H1 (cell line): Measurements from ENCODE around the gene EIF2A. TPM values are rescaled to one million over a fixed set of nuclear protein-coding genes. Genes with fewer than 3 reads are reported as not detected.

Experiments
- CTCF ChIA-PET: fragments of 300-600 bp; sonication (Branson Sonifier 250); formaldehyde crosslinking; loops from one replicate; lab custom pipeline; 2021; ENCODE audit not compliant: partially characterized antibody; lab: Charles Lee
- POLR2A ChIA-PET: fragments of 300-600 bp; sonication (Branson Sonifier 250); formaldehyde crosslinking; loops from one replicate; lab custom pipeline; 2021; ENCODE audit warnings: inconsistent platforms; ENCODE audit not compliant: partially characterized antibody; lab: Charles Lee
- DNase-seq, 2 experiments: peaks; one replicate each; pipeline versions ENCODE4 v3.0.0 to v3.0.0-alpha.2; 2010 to 2022; ENCODE audit warnings: low spot score in 2 of 2, low read depth in 1 of 2, mixed read lengths in 1 of 2
- FAIRE-seq: peaks from 2 replicates; lab custom pipeline; 2011; peaks lifted over from hg19 to GRCh38; lab: Jason Lieb, UNC
- H2AFZ ChIP-seq: 2 replicates; pipeline ENCODE4 v1.8.1; 2012; ENCODE audit warnings: low read length, inconsistent platforms
- H2AK5ac ChIP-seq: 2 replicates; pipeline ENCODE4 v1.6.1; 2013; ENCODE audit warnings: low read depth, low read length
- H2BK120ac ChIP-seq: replicated peaks from 2 replicates; pipeline ENCODE3; 2013; ENCODE audit warnings: low read depth, low read length, inconsistent platforms
- H2BK12ac ChIP-seq: 2 replicates; pipeline ENCODE4 v1.6.1; 2013; ENCODE audit warnings: low read depth, low read length
- H2BK15ac ChIP-seq: 2 replicates; pipeline ENCODE4 v1.6.1; 2013; ENCODE audit warnings: low read length
- H2BK20ac ChIP-seq: 2 replicates; pipeline ENCODE4 v1.6.1; 2013; ENCODE audit warnings: low read length
- H2BK5ac ChIP-seq: 2 replicates; pipeline ENCODE4 v1.6.1; 2013; ENCODE audit warnings: low read depth, low read length
- H3K14ac ChIP-seq: 2 replicates; pipeline ENCODE4 v1.6.1; 2013; ENCODE audit warnings: inconsistent platforms; ENCODE audit not compliant: insufficient read length
- H3K18ac ChIP-seq: 2 replicates; pipeline ENCODE4 v1.6.1; 2013; ENCODE audit warnings: low read length; ENCODE audit errors: extremely low read depth
- H3K23ac ChIP-seq: 2 replicates; pipeline ENCODE4 v1.6.1; 2013; ENCODE audit warnings: inconsistent platforms; ENCODE audit not compliant: insufficient read length
- H3K23me2 ChIP-seq: 2 replicates; pipeline ENCODE4 v1.6.1; 2013; ENCODE audit warnings: low read depth, low read length
- H3K27ac ChIP-seq: 2 replicates; pipeline ENCODE4 v1.6.1; 2011; ENCODE audit warnings: low read depth, low read length, inconsistent platforms
- H3K27me3 ChIP-seq, 4 experiments: replicated peaks in 1 of 4; 1 replicate in 1 of 4; 2 replicates in 3 of 4; pipeline versions ENCODE4 v1.6.1 to v1.8.1; 2011 to 2013; ENCODE audit warnings: low read length in 3 of 4, mild to moderate bottlenecking in 3 of 4, inconsistent platforms in 2 of 4, mixed read lengths in 2 of 4, moderate library complexity in 1 of 4; ENCODE audit not compliant: control insufficient read depth in 3 of 4, insufficient read depth in 3 of 4; ENCODE audit errors: extremely low read depth in 1 of 4
- H3K36me3 ChIP-seq, 4 experiments: 2 replicates each; pipeline versions ENCODE4 v1.6.1 to v1.8.1; 2011 to 2013; ENCODE audit warnings: mild to moderate bottlenecking in 4 of 4, low read length in 3 of 4, moderate library complexity in 2 of 4, control low read depth in 1 of 4, inconsistent platforms in 1 of 4; ENCODE audit not compliant: insufficient read depth in 4 of 4, control insufficient read depth in 2 of 4
- H3K4ac ChIP-seq: replicated peaks from 2 replicates; pipeline ENCODE3; 2013; ENCODE audit warnings: low read length, low read depth, mixed read lengths, inconsistent platforms; ENCODE audit not compliant: insufficient read length
- H3K4me1 ChIP-seq, 4 experiments: replicated peaks in 1 of 4; 1 replicate in 1 of 4; 2 replicates in 3 of 4; pipeline versions ENCODE4 v1.6.1 to v1.8.1; 2011 to 2013; ENCODE audit warnings: low read length in 3 of 4, inconsistent platforms in 2 of 4, mixed read lengths in 1 of 4; ENCODE audit not compliant: insufficient read depth in 4 of 4, control insufficient read depth in 3 of 4
- H3K4me2 ChIP-seq, 2 experiments: 2 replicates each; pipeline versions ENCODE4 v1.6.1 to v1.8.1; 2011 to 2013; ENCODE audit warnings: low read depth in 2 of 2, low read length in 2 of 2, control low read depth in 1 of 2, inconsistent platforms in 1 of 2, mild to moderate bottlenecking in 1 of 2; ENCODE audit not compliant: insufficient read depth in 1 of 2
- H3K4me3 ChIP-seq, 4 experiments: fragments of 200-600, 300-600 bp in 1 of 4; sonication (generic), shearing (Covaris generic), sonication (Bioruptor Twin) in 1 of 4; 2 replicates each; pipeline versions ENCODE4 v1.5.1 to v1.8.1; 2011 to 2016; ENCODE audit warnings: low read length in 4 of 4, low read depth in 3 of 4, control low read depth in 2 of 4, inconsistent platforms in 2 of 4, mild to moderate bottlenecking in 2 of 4, mixed read lengths in 1 of 4, moderate library complexity in 1 of 4; ENCODE audit not compliant: insufficient read depth in 2 of 4; ENCODE audit errors: extremely low read depth in 1 of 4
- H3K56ac ChIP-seq: replicated peaks from 2 replicates; pipeline ENCODE3; 2013; ENCODE audit warnings: low read depth, mild to moderate bottlenecking, mixed read lengths, low read length, inconsistent platforms; ENCODE audit not compliant: insufficient read length
- H3K79me1 ChIP-seq: 2 replicates; pipeline ENCODE4 v1.6.1; 2013; ENCODE audit warnings: low read depth, low read length, control low read depth
- H3K79me2 ChIP-seq, 2 experiments: 2 replicates each; pipeline versions ENCODE4 v1.6.1 to v1.8.1; 2012 to 2013; ENCODE audit warnings: low read length in 2 of 2, mild to moderate bottlenecking in 2 of 2, inconsistent platforms in 1 of 2; ENCODE audit not compliant: insufficient read depth in 2 of 2, control insufficient read depth in 1 of 2
- H3K9ac ChIP-seq, 4 experiments: replicated peaks in 1 of 4; 1 replicate in 1 of 4; 2 replicates in 3 of 4; pipeline versions ENCODE4 v1.6.1 to v1.8.1; 2011 to 2013; ENCODE audit warnings: low read depth in 3 of 4, low read length in 3 of 4, control low read depth in 2 of 4, mild to moderate bottlenecking in 2 of 4, moderate library complexity in 2 of 4, inconsistent platforms in 1 of 4; ENCODE audit errors: extremely low read depth in 1 of 4
- H3K9me3 ChIP-seq, 2 experiments: 2 replicates each; pipeline versions ENCODE4 v1.6.1 to v1.8.1; 2012 to 2013; ENCODE audit warnings: mild to moderate bottlenecking in 2 of 2, moderate library complexity in 2 of 2, control low read depth in 1 of 2, inconsistent platforms in 1 of 2, low read depth in 1 of 2, low read length in 1 of 2, mixed read lengths in 1 of 2; ENCODE audit not compliant: insufficient read depth in 2 of 2
- H4K20me1 ChIP-seq, 2 experiments: replicated peaks in 1 of 2; 2 replicates each; pipeline versions ENCODE3 to v1.8.1; 2011 to 2013; ENCODE audit warnings: inconsistent platforms in 2 of 2, low read length in 2 of 2, mild to moderate bottlenecking in 1 of 2; ENCODE audit not compliant: insufficient read depth in 2 of 2, control insufficient read depth in 1 of 2
- H4K5ac ChIP-seq: 2 replicates; pipeline ENCODE4 v1.6.1; 2013; ENCODE audit warnings: low read length, low read depth, mixed read lengths, inconsistent platforms; ENCODE audit not compliant: insufficient read length
- H4K8ac ChIP-seq: 2 replicates; pipeline ENCODE4 v1.8.0; 2013; ENCODE audit warnings: mild to moderate bottlenecking, moderate library complexity, low read length, inconsistent platforms; ENCODE audit not compliant: insufficient read depth; ENCODE audit errors: extremely low read depth
- H4K91ac ChIP-seq: replicated peaks from 2 replicates; pipeline ENCODE3; 2013; ENCODE audit warnings: low read length, mixed read lengths, inconsistent platforms; ENCODE audit not compliant: insufficient read length
- ASH2L ChIP-seq: fragments of 200-600, 300-600 bp; sonication (generic); IDR thresholded peaks from one replicate; pipeline ENCODE4 v1.7.1; 2017; ENCODE audit warnings: low read length
- CREB1 ChIP-seq: IDR thresholded peaks from 2 replicates; pipeline ENCODE4 v1.6.1; 2012; ENCODE audit warnings: inconsistent platforms
- FOSL1 ChIP-seq: IDR thresholded peaks from 2 replicates; pipeline ENCODE4 v1.6.1; 2011; ENCODE audit warnings: mild to moderate bottlenecking, low read depth, low read length, moderate library complexity; ENCODE audit not compliant: insufficient read depth
- SAP30 ChIP-seq: fragments of 300-600 bp; sonication (generic); IDR thresholded peaks from 2 replicates; pipeline ENCODE4 v1.7.1; 2012; ENCODE audit warnings: low read length, moderate library complexity, mild to moderate bottlenecking, inconsistent platforms; ENCODE audit not compliant: insufficient read depth, insufficient replicate concordance
- WGBS, 2 experiments: shearing (Covaris generic) in 1 of 2; methylation state at CpG; one replicate each; pipeline versions ENCODE4 v1.1.6 to v1.1.7; 2013 to 2015; ENCODE audit warnings: low lambda C conversion rate in 2 of 2, mixed read lengths in 2 of 2, inconsistent platforms in 1 of 2, low coverage in 1 of 2, missing lambda C conversion rate in 1 of 2; ENCODE audit not compliant: insufficient replicate concordance in 2 of 2, insufficient coverage in 1 of 2, insufficient read length in 1 of 2; ENCODE audit errors: extremely low coverage in 1 of 2, missing lambda C conversion rate in 1 of 2; 5-methylcytosine and 5-hydroxymethylcytosine counted together
- polyA plus RNA-seq, 7 experiments: library from polyadenylated mRNA; depleted of rRNA in 3 of 7; stranded (reverse) in 5 of 7; unstranded in 2 of 7; fragments of >200 nt in 5 of 7; fragments of 200-250 nt in 2 of 7; gene quantifications; 1 replicate in 5 of 7; 2 replicates in 1 of 7; 4 replicates in 1 of 7; pipeline versions ENCODE4 v1.2.1 to v1.2.3, GENCODE V29; 2011 to 2013; ENCODE audit warnings: missing spikeins in 2 of 7, mixed read lengths in 2 of 7
- total RNA-seq: library from RNA; stranded (reverse); fragmentation: NEBNext Ultra II Directional; extraction: Animal tissue kit (Norgen Biotek cat#: 25700); gene quantifications from 2 replicates; pipeline ENCODE4 v1.2.1, GENCODE V29; 2021
- TF ChIP-seq, protein P1 (sequence below): IDR thresholded peaks from 2 replicates; pipeline ENCODE4 v1.6.1; 2011; ENCODE audit warnings: low read depth, mild to moderate bottlenecking, low read length; ENCODE audit not compliant: insufficient read depth

EIF2A gene
- total and polyA plus RNA-seq, 2 of the 8 experiments (the other 6 are each of a cell fraction or from before 2014, with no cell fraction given), result 59.3 to 91.6 TPM

- Histone ChIP-seq H2BK5ac (no peak overlapping the region), H3K4me2 (no peak overlapping the region), H3K36me3 (peaks cover 0 to 1% (median under 1%) of the 10 kb centered on the region in 4 experiments; a peak in 3 of 8 replicates), H4K5ac (no peak overlapping the region), H3K4ac (no peak overlapping the region), H3K23ac (no peak overlapping the region), H3K27me3 (no peaks in the 10 kb centered on the region), H3K23me2 (no peaks in the 10 kb centered on the region), H2BK12ac (no peak overlapping the region), H3K4me3 (no peak overlapping the region), H3K9ac (no peak overlapping the region)
- WGBS, 2 experiments, result 45% methylated on average over 1 of the region's 1 CpG; no CpG with 5 or more reads in 1 of the 2 experiments
- ChIA-PET POLR2A (interaction anchor here (0.8 to 2.5 kb wide), 4 partner anchors 9 to 46 kb away, joined by 3 to 7 read pairs (median 6); partner anchors contain the start of gene SELENOT), CTCF (interaction anchor here (0.6 to 1.2 kb wide), 3 partner anchors 9 to 1284 kb away, joined by 3 to 4 read pairs (median 3); no protein-coding TSS in a partner anchor)
- DNase-seq, result no peak
- TF ChIP-seq SAP30 (no peak), FOSL1 (no peak), CREB1 (no peak), ASH2L (no peak)
- TF ChIP-seq, protein P1, sequence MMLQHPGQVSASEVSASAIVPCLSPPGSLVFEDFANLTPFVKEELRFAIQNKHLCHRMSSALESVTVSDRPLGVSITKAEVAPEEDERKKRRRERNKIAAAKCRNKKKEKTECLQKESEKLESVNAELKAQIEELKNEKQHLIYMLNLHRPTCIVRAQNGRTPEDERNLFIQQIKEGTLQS, result no peak
- TF ChIP-seq, all 59 proteins: peak for 0
- Histone ChIP-seq H2BK15ac (no peak overlapping the region), H2AFZ (no peak overlapping the region), H3K79me2 (no peaks in the 10 kb centered on the region), H4K20me1 (no peaks in the 10 kb centered on the region), H3K56ac (no peak overlapping the region), H4K8ac (no peak overlapping the region), H3K18ac (no peak overlapping the region), H3K27ac (no peak overlapping the region), H2BK120ac (no peak overlapping the region), H2BK20ac (no peak overlapping the region), H3K79me1 (no peaks in the 10 kb centered on the region), H2AK5ac (no peak overlapping the region), H3K9me3 (no peaks in the 10 kb centered on the region), H4K91ac (no peak overlapping the region), H3K4me1 (no peaks in the 10 kb centered on the region), H3K14ac (no peak overlapping the region)
- FAIRE-seq, result no peak
Measured at GRCh38 chr3:150635526-150635925, 88.9 kb downstream of the EIF2A start.
